Coronary artery (tissue), 2 donors: Measurements from ENCODE around the gene CHPF2.

ENCODE experiments used
- DNase-seq: peaks from one replicate; pipeline ENCODE4 v3.0.0-alpha.2; 2017; ENCODE audit warnings: low spot score
- H3K27ac ChIP-seq, 2 donors: fragments of 200-600 bp; sonication (generic); one replicate each; pipeline ENCODE4 v1.5.1; 2016 to 2019
- H3K4me3 ChIP-seq: fragments of 200-600 bp; sonication (generic); 2 replicates; pipeline ENCODE4 v1.5.1; 2016; ENCODE audit warnings: mild to moderate bottlenecking, moderate library complexity
- TF ChIP-seq, protein P1 (sequence below): fragments of 200-600 bp; sonication (generic); IDR thresholded peaks from one replicate; pipeline ENCODE4 v1.5.1; 2019; ENCODE audit warnings: antibody characterized with exemption

The CHPF2 gene

DNA sequence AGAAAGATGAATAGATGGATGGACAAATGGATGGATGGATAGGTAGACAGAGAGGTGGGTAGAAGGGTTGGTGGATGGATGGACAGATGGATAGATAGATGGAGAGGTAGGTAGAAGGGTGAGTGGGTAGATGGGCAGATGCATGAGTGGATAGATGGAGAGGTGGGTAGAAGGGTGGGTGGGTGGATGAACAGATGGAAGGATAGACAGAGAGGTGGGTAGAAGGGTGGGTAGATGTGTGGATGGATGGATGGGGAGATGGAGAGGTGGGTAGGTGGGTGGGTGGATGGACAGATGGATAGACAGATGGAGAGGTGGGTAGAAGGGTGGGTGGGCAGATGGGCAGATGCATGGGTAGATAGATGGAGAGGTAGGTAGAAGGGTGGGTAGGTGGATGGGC lies 34.4 kb upstream of the CHPF2 start:
- TF ChIP-seq, protein P1, sequence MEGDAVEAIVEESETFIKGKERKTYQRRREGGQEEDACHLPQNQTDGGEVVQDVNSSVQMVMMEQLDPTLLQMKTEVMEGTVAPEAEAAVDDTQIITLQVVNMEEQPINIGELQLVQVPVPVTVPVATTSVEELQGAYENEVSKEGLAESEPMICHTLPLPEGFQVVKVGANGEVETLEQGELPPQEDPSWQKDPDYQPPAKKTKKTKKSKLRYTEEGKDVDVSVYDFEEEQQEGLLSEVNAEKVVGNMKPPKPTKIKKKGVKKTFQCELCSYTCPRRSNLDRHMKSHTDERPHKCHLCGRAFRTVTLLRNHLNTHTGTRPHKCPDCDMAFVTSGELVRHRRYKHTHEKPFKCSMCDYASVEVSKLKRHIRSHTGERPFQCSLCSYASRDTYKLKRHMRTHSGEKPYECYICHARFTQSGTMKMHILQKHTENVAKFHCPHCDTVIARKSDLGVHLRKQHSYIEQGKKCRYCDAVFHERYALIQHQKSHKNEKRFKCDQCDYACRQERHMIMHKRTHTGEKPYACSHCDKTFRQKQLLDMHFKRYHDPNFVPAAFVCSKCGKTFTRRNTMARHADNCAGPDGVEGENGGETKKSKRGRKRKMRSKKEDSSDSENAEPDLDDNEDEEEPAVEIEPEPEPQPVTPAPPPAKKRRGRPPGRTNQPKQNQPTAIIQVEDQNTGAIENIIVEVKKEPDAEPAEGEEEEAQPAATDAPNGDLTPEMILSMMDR: no peak
- Histone ChIP-seq H3K4me3 (no peak overlapping the region), H3K27ac (no peak overlapping the region)
- no peak for DNase-seq

DNA sequence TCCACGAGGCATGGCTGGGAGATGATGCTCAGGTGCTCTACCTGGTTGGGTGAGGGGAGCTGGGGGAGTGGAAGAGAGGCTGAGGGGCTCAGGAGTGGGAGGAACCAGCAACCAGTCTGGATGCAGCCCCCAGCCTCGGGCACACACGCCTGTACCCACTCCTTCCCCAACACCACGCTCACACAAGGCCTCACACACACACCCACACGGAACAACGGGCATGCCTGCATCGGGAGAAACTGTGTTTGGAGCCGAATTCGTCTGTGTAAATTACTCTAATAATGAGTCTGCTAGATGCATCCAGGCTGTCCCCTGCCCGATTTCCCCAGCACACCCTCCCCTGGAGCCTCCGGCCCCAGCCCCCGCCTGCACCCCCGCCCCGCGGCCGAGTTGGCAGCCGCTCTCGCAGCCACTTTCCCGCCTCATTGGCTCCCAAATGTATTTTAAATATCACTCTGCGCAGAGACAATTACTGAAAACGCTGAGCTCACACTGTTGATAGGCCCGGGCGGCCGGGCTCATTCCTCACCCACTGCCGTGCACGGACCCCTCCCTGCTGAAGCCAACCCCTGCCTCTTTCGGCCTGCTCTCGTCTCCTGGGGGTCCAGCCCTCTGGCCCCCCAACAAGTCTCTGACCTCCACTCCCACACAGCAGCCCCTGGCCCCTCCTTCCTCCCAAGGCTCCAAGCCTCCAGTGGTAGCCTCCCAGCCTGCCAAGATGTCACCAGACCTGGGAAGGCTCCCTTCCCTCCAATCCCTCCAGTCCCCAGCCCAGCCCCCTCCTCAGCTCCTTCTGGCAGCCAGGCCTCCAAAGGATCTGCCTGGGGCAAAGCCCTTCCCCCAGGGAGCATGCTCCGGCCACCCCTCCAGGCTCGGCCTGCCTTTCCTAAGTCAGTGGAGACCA lies 33.1 kb upstream of the CHPF2 start:
- TF ChIP-seq, protein P1: no peak
- Histone ChIP-seq H3K4me3 (peak overlapping the region; percentile 40), H3K27ac (no peak overlapping the region)
- DNase-seq: no peak

DNA sequence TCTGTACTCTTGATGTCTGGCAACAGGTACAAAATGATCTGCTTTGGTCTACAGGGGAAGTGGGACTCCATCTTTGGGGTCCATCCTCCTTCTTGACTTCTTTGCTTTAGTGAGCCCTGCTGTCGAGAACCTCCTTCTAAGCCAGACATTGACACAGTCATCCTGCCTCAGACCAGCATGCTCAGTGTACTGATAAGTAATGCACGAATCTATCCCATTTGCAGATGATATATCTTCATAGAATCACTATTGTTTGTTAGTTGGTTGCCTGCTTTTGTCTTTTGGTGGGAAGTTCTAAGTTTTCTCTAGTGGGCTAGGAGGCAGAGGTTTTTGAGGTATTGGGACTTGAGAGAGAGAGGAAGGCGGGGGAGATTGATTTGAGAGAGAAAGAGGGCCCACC lies 30.9 kb upstream of the CHPF2 start:
- TF ChIP-seq, protein P1: no peak
- no peak overlapping the region for H3K4me3 ChIP-seq
- H3K27ac ChIP-seq: no peak overlapping the region
- DNase-seq: no peak

DNA sequence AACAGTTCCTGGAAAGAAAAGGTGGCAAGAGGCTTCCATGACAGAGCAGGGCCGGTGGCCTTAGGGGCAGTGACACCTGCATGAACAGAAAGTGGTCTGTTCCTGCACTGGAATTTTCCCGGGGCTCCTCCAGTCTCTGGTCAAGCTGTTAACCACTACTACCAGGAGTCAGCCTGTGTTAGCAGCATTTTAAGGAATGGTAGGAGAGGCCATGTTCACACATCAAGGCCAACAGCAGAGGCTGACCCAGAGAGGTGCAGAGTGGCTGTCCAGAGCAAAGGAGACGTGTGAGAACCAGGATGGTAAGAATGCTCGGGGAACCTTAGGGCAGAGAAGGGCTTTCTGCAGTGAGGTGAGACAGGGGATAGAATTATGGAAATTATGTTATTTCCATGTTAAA lies 30.5 kb upstream of the CHPF2 start:
- TF ChIP-seq, protein P1: no peak
- no peak overlapping the region for H3K27ac ChIP-seq
- no peak for DNase-seq
- no peak overlapping the region for H3K4me3 ChIP-seq

DNA sequence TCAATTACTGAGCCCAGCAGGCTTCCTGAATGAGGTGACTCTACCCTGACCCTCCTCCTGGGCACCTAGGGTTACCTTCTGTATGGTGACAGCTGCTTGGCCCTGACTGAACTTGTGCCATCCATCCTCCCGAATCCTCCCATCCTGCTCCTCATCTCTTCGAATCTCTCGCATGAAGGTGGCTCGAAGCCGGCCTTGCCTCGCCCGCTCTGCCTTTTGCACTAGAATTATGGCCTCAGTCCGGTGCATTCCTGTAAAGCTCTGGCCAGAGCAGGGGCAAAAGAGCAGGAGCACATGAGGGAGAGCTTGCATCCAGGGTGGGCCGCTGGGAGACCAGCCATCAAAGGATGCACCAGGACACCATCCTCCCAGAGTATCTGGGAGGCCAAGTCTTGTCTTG lies 29.4 kb upstream of the CHPF2 start:
- H3K4me3 ChIP-seq: no peak overlapping the region
- TF ChIP-seq, protein P1: no peak
- H3K27ac ChIP-seq: no peak overlapping the region
- DNase-seq: no peak

DNA sequence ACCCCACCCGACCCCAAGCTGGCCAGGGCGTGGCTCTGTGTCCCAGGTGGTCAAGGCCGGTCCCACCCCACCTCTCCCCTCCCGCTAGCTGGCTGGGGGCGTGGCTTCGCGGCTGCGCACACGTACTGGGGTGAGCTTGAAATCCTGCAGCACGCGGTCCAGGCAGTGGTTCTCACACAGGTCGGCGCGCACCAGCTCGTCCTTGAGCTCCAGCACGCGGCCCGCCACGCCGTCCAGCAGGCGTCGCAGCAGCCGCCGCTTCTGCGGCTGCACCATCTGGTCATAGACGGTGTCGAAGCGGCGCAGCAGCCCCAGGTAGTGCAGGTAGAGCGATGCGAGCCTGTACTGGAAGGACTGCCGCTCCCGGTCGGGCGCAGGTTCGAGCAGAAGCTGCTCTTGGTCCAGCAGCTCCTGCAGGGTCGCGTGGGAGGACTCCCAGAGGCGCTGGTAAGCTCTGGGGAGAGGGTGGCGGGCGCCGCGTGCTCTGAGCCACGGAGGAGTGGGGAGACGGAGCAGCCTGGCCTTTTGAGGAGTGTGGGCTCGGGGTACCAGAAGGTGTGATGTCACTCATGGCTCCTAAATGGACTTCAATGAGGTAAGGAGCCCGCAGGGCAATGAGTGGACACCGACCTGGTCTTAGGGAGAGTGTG lies 27.8 kb upstream of the CHPF2 start:
- H3K27ac ChIP-seq: no peak overlapping the region
- TF ChIP-seq, protein P1: no peak
- no peak overlapping the region for H3K4me3 ChIP-seq
- DNase-seq: no peak

DNA sequence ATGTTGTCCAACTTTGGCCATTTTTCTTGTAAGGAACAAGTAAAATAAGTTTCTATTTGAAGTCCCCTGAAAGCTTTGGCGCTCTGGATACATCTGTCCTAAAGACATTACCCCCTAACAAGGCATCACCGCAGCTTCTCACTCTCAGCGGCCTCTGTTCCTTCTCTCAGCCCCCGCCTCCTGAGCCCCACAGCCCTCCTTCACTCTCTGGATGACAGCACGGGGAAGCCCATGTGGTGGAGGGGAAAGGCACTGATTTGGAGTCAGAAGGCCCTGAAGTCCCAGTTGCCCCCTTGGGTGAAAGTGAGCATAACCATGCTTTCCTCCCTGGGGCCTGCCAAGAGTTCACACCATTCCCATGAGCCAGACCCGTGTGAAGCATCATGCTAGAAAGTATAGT lies 26.6 kb upstream of the CHPF2 start:
- DNase-seq: no peak
- Histone ChIP-seq H3K4me3 (no peak overlapping the region), H3K27ac (no peak overlapping the region)
- TF ChIP-seq, protein P1: no peak
